Upper lobe of left lung (tissue), 6 donors: ENCODE results near the gene ERP29. TPM values are rescaled to one million over a fixed set of nuclear protein-coding genes. Genes with fewer than 3 reads are reported as not detected.

Source experiments
- ATAC-seq, 2 donors: fragments of 200-7000 bp; cut with Tn5 transposase; one replicate each; pipeline ENCODE4 v1.9.1; 2022; ENCODE audit warnings: mild to moderate bottlenecking in 2 of 2, moderate library complexity in 2 of 2; ENCODE audit not compliant: low FRiP score in 2 of 2
- DNase-seq, 2 donors: peaks; one replicate each; pipeline ENCODE4 v3.0.0-alpha.2; 2019 to 2020
- H3K27ac ChIP-seq, 4 donors: fragments of 200-600 bp; sonication (generic); one replicate each; pipeline ENCODE4 v1.5.1; 2016 to 2019
- H3K27me3 ChIP-seq, 4 donors: fragments of 200-600 bp; sonication (generic); one replicate each; pipeline ENCODE4 v1.5.1; 2017 to 2019
- H3K36me3 ChIP-seq, 4 donors: fragments of 200-600 bp; sonication (generic); one replicate each; pipeline ENCODE4 v1.5.1; 2016 to 2019
- H3K4me1 ChIP-seq, 4 donors: fragments of 200-600 bp; sonication (generic); one replicate each; pipeline ENCODE4 v1.5.1; 2018 to 2019
- H3K4me3 ChIP-seq, 4 donors: fragments of 200-600 bp; sonication (generic); one replicate each; pipeline ENCODE4 v1.5.1; 2017 to 2019; ENCODE audit warnings: mild to moderate bottlenecking in 2 of 4, moderate library complexity in 1 of 4
- H3K9me3 ChIP-seq, 4 donors: fragments of 200-600 bp; sonication (generic); one replicate each; pipeline ENCODE4 v1.5.1; 2018 to 2019
- CTCF ChIP-seq, 6 experiments: fragments of 450-650 bp in 4 of 6; fragments of 200-600 bp in 2 of 6; sonication (generic) in 2 of 6; IDR thresholded peaks; one replicate each; pipeline ENCODE4 v1.5.1; 2016 to 2019; ENCODE audit warnings: antibody characterized with exemption in 6 of 6
- EP300 ChIP-seq, 4 donors: sonication (generic); formaldehyde crosslinking; IDR thresholded peaks; one replicate each; pipeline ENCODE4 v1.5.1; 2017; ENCODE audit warnings: antibody characterized with exemption in 4 of 4, control low read depth in 2 of 4
- POLR2A ChIP-seq, 4 donors: fragments of 450-650 bp; IDR thresholded peaks; one replicate each; pipeline ENCODE4 v1.5.1; 2016 to 2017; ENCODE audit warnings: antibody characterized with exemption in 4 of 4, mild to moderate bottlenecking in 2 of 4
- POLR2AphosphoS5 ChIP-seq, 2 donors: sonication (generic); formaldehyde crosslinking; IDR thresholded peaks; one replicate each; pipeline ENCODE4 v1.5.1; 2017; ENCODE audit warnings: antibody characterized with exemption in 2 of 2
- WGBS, 2 donors: methylation state at CpG; one replicate each; pipeline ENCODE4 v1.1.5; 2017 to 2018; 5-methylcytosine and 5-hydroxymethylcytosine counted together
- total RNA-seq, 6 donors: library from RNA; depleted of rRNA in 4 of 6; stranded (reverse); fragments of >200 nt in 4 of 6; gene quantifications; one replicate each; pipeline versions ENCODE4 v1.1.0 to v1.2.1, GENCODE V29; 2016 to 2021
- donor health status: DM: no; HTN: no; CAD: no; lungs with moderate emphysema.
- donor health status: DM: no; HTN: yes; CAD: no; lungs with severe emphysema.

Gene ERP29
- 100 to 1,000 TPM in 2 of 6 donors, 10 to 100 TPM in 4; 32.5 to 149 (median 72.2) TPM for total RNA-seq

GRCh38 chr12:112012775-112013600 lies at the start of gene ERP29, which contains the start of gene TMEM116:
TSS of gene ERP29 (plus strand) at chr12:112013426. CDS start at chr12:112013466, 40 bp downstream.
TSS of gene TMEM116 (minus strand) at chr12:112013165. CDS start at chr12:112005270, 7,895 bp downstream.
- 0% methylated on average over 37 to 56 of the region's 67 CpGs for WGBS, 2 donors
- H3K27me3 ChIP-seq: no peaks in the 10 kb centered on the region
- peaks cover 0 to 9% (median 2%) of the 10 kb centered on the region in 4 donors for H3K36me3 ChIP-seq
- TF ChIP-seq EP300 (IDR thresholded peaks at IDR 0.05): peak in 1 of 4 donors; percentile 76
- peak; percentile 64 to 97 (median 84) for TF ChIP-seq POLR2A (IDR thresholded peaks at IDR 0.05)
- peak; percentile 64 to 95 (median 88) for TF ChIP-seq CTCF (IDR thresholded peaks at IDR 0.05)
- peak; percentile 98 to 99 for TF ChIP-seq POLR2AphosphoS5 (IDR thresholded peaks at IDR 0.05)
- no peaks in the 10 kb centered on the region for H3K9me3 ChIP-seq
- ATAC-seq (peak; percentile 94 to 95), DNase-seq (peak; percentile 100)
- peaks cover 23 to 55% (median 33%) of the 10 kb centered on the region in 4 donors for H3K4me1 ChIP-seq
- peak within 1 kb of the TSS; percentile 84 to 99 (median 96) for H3K4me3 ChIP-seq
- peak within 1 kb of the TSS; percentile 94 to 97 (median 94) for H3K27ac ChIP-seq

- Histone ChIP-seq H3K9me3 (peaks cover 0 to under 1% (median 0%) of the 10 kb centered on the region in 4 donors), H3K4me3 (no peak overlapping the region), H3K27me3 (no peaks in the 10 kb centered on the region), H3K27ac (peak overlapping the region; percentile 13 to 75 (median 54)), H3K4me1 (peaks cover 0 to 6% (median 0%) of the 10 kb centered on the region in 4 donors), H3K36me3 (no peaks in the 10 kb centered on the region)
- TF ChIP-seq CTCF (IDR thresholded peaks at IDR 0.05) (no peak), EP300 (IDR thresholded peaks at IDR 0.05) (peak in 1 of 4 donors; percentile 27), POLR2AphosphoS5 (IDR thresholded peaks at IDR 0.05) (no peak)
- WGBS, 2 donors: 33 to 44% methylated on average over 1 of the region's 1 CpG
- ATAC-seq: peak; percentile 44 to 61
- no peak for DNase-seq
Observed at GRCh38 chr12:111964935-111965334, 48.3 kb upstream of the ERP29 start.

GRCh38 chr12:111971800-111972199 lies 41.4 kb upstream of the ERP29 start:
- Histone ChIP-seq H3K4me1 (peaks cover 0 to 7% (median 0%) of the 10 kb centered on the region in 4 donors), H3K27me3 (no peaks in the 10 kb centered on the region), H3K27ac (no peak overlapping the region), H3K4me3 (no peak overlapping the region), H3K36me3 (no peaks in the 10 kb centered on the region), H3K9me3 (peaks cover 2 to 15% (median 10%) of the 10 kb centered on the region in 4 donors)
- no peak for DNase-seq
- TF ChIP-seq POLR2AphosphoS5 (IDR thresholded peaks at IDR 0.05) (no peak), POLR2A (IDR thresholded peaks at IDR 0.05) (no peak), CTCF (IDR thresholded peaks at IDR 0.05) (no peak), EP300 (IDR thresholded peaks at IDR 0.05) (no peak)
- no peak for ATAC-seq

- peak in 1 of 2 donors; percentile 75 for DNase-seq
- H3K4me3 ChIP-seq: no peak overlapping the region
- H3K27ac ChIP-seq: peak overlapping the region in 1 of 4 donors; percentile 53
- ATAC-seq: no peak
- H3K36me3 ChIP-seq: no peaks in the 10 kb centered on the region
- peaks cover 0 to 7% (median 0%) of the 10 kb centered on the region in 4 donors for H3K4me1 ChIP-seq
- TF ChIP-seq POLR2A (IDR thresholded peaks at IDR 0.05) (no peak), POLR2AphosphoS5 (IDR thresholded peaks at IDR 0.05) (no peak), CTCF (IDR thresholded peaks at IDR 0.05) (no peak), EP300 (IDR thresholded peaks at IDR 0.05) (no peak)
- 69% methylated on average over 5 of the region's 5 CpGs for WGBS, 2 donors
- H3K9me3 ChIP-seq: peaks cover 2 to 11% (median 8%) of the 10 kb centered on the region in 4 donors
- no peaks in the 10 kb centered on the region for H3K27me3 ChIP-seq
Observed at GRCh38 chr12:111975161-111975931, 37.9 kb upstream of the ERP29 start.
